Measurements from ENCODE around the gene MVK.

MVK gene

DNA sequence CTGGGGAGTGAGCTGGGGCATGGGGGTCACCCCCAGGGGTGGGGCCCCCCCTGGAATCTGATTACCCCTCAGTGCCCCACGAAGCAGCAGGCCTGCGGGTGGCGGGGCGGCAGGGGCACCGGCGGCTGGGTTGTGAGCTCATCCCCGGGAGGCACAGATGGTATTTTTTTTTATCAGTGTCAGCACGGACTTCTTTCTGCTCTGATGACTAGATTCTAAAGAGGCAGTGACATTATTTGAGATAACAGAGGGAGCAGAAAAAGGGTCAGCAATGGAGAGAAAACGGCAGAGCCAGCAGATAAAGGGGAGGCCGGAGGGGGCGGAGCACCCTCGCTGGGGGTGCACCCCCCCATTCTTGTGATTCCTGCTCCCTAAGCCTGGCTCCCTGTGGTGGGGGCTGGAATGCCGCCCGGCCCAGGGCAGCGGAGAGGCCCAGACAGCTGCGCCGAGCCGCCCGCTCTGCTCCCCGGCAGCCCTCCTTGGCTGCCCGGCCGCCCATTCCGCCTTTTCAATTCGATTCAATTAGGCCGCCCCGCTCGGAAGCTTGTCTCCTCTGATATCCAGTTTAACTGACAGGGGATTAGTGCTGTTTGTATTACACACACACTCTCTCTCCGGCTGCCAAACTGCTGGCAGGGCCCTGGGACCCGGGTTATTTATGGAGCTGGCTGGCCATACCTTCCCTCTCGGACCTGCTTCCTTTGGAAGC, 32.9 kb downstream of the MVK start:
- no peak for DNase-seq (ENCODE audit: low read depth)
- H3K4me3 ChIP-seq (ENCODE audit: control insufficient read depth, low read depth, low read length) = no peak overlapping the region
- no peak for TF ChIP-seq CTCF (conservative IDR thresholded peaks at IDR 0.05; ENCODE audit: control insufficient read depth, insufficient read depth, low read depth, low read length)

- TF ChIP-seq CTCF (conservative IDR thresholded peaks at IDR 0.05; ENCODE audit: control insufficient read depth, insufficient read depth, low read depth, low read length) = no peak
- DNase-seq (ENCODE audit: low read depth) = no peak
- no peak overlapping the region for H3K4me3 ChIP-seq (ENCODE audit: control insufficient read depth, low read depth, low read length)
These were observed 34.0 kb downstream of the MVK start for GRCh38 chr12:109607618-109608017.

DNA sequence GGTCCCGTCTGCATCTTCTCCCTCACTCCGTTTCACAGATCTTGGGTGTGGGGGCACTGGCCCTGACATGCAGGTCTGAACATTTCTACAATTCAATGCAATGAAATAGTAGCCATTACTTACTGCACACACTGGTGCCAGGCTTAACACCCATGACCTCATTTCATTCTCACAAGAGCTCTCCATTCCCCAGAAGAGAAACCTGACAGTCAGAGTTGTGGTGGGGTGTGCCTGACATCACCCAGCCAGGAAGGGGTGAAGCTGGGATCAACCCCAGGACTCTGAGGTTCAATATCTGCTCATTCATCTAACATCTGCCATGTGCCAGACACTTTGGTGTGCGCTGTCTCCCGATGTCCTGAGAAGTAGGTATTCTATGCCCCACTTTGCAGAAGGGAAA, 34.7 kb downstream of the MVK start:
- no peak for TF ChIP-seq CTCF (conservative IDR thresholded peaks at IDR 0.05; ENCODE audit: control insufficient read depth, insufficient read depth, low read depth, low read length)
- no peak for DNase-seq (ENCODE audit: low read depth)
- H3K4me3 ChIP-seq (ENCODE audit: control insufficient read depth, low read depth, low read length) = no peak overlapping the region

DNA sequence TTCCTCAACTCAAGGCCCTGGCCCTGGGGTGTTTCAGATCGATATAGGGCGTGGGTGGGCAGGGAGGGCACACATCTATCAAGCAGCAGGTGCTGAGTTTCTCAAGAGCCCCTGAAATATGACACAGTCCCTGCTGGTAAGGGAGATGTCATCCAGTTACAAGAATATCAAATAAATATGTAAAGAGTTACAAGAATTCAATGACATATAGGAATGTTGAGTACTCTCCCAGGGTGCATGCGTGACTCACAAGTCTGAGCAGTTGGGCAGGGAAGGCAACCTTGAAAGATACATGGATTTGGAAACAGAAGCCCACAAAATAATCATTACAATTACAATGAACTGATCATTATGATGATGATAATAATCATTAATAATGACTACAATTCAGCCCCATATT, 35.2 kb downstream of the MVK start:
- no peak overlapping the region for H3K4me3 ChIP-seq (ENCODE audit: control insufficient read depth, low read depth, low read length)
- DNase-seq (ENCODE audit: low read depth) = no peak
- no peak for TF ChIP-seq CTCF (conservative IDR thresholded peaks at IDR 0.05; ENCODE audit: control insufficient read depth, insufficient read depth, low read depth, low read length)

DNA sequence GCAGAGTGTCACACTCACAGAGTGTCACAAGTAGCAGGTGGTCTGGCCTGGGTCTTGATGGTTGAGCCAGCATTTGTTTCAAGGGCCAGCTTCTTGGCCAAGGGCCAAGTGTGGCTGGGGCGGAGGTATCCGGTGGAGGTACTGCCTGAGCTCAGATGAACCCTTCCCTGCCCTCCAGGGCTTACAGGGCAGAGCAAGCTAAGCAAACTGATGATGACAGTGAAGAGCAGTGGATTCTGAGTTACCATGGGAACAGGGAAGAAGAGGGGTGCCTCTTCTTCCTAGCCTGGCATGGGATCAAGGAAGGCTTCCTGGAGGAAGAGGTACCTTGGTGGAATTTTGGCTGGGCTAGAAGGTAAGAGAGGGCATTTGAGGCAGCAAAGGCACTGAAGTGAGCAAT, 35.7 kb downstream of the MVK start:
- no peak for DNase-seq (ENCODE audit: low read depth)
- no peak overlapping the region for H3K4me3 ChIP-seq (ENCODE audit: control insufficient read depth, low read depth, low read length)
- no peak for TF ChIP-seq CTCF (conservative IDR thresholded peaks at IDR 0.05; ENCODE audit: control insufficient read depth, insufficient read depth, low read depth, low read length)

DNA sequence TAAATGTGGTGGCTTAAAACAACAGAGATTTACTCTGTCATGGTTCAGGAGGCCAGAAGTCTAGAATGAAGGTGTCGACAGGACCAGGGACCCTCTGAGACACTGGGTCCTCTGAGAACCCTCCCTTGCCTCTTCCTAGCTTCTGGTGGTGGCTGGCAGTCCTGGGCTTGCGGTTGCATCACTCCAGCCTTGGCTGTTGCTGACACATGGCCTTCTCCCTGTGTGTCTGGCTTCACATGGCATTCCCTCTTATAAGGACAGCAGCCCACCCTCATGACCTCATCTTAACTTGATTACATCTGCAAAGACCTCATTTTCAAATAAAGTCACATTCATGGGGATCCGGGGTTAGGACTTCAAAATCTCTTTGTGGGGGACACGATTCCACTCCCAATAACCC, 36.9 kb downstream of the MVK start:
- TF ChIP-seq CTCF (conservative IDR thresholded peaks at IDR 0.05; ENCODE audit: control insufficient read depth, insufficient read depth, low read depth, low read length) = no peak
- DNase-seq (ENCODE audit: low read depth) = no peak
- H3K4me3 ChIP-seq (ENCODE audit: control insufficient read depth, low read depth, low read length) = no peak overlapping the region

GRCh38 chr12:109611223-109611622, 37.6 kb downstream of the MVK start:
- DNase-seq (ENCODE audit: low read depth) = no peak
- H3K4me3 ChIP-seq (ENCODE audit: control insufficient read depth, low read depth, low read length) = no peak overlapping the region
- TF ChIP-seq CTCF (conservative IDR thresholded peaks at IDR 0.05; ENCODE audit: control insufficient read depth, insufficient read depth, low read depth, low read length) = no peak
